ENCODE results near the gene PLIN3.

GRCh38 chr19:4802711-4803110 is 64.8 kb downstream of the PLIN3 start:
- TF ChIP-seq, protein P1, sequence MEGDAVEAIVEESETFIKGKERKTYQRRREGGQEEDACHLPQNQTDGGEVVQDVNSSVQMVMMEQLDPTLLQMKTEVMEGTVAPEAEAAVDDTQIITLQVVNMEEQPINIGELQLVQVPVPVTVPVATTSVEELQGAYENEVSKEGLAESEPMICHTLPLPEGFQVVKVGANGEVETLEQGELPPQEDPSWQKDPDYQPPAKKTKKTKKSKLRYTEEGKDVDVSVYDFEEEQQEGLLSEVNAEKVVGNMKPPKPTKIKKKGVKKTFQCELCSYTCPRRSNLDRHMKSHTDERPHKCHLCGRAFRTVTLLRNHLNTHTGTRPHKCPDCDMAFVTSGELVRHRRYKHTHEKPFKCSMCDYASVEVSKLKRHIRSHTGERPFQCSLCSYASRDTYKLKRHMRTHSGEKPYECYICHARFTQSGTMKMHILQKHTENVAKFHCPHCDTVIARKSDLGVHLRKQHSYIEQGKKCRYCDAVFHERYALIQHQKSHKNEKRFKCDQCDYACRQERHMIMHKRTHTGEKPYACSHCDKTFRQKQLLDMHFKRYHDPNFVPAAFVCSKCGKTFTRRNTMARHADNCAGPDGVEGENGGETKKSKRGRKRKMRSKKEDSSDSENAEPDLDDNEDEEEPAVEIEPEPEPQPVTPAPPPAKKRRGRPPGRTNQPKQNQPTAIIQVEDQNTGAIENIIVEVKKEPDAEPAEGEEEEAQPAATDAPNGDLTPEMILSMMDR (conservative IDR thresholded peaks at IDR 0.05): no peak
- no peak for TF ChIP-seq ZFX (IDR thresholded peaks at IDR 0.05)

Data from C4-2B (cell line).